Panc1 (cell line): ENCODE data around the gene ARHGEF37. TPM values are rescaled to one million over a fixed set of nuclear protein-coding genes. Genes with fewer than 3 reads are reported as not detected.

Experiments used
- ATAC-seq: fragments of 200-7000 bp; cut with Tn5 transposase; 2 replicates; pipeline ENCODE4 v1.9.1; 2020; ENCODE audit warnings: mild to moderate bottlenecking, moderate library complexity
- BruUV-seq: library from RNA; stranded (reverse); fragments of 400-500 nt; replicated peaks from 2 replicates; lab custom pipeline; 2021; lab: Mats Ljungman, UMichigan
- CTCF ChIA-PET: fragments of 300-600 bp; sonication (Branson Sonifier 250); formaldehyde crosslinking; loops from one replicate; lab custom pipeline; 2022; ENCODE audit warnings: antibody characterized with exemption; lab: Charles Lee
- POLR2A ChIA-PET: fragments of 300-600 bp; sonication (Branson Sonifier 250); formaldehyde crosslinking; loops from one replicate; lab custom pipeline; 2022; ENCODE audit warnings: antibody characterized with exemption; lab: Charles Lee
- DNase-seq: peaks from one replicate; pipeline ENCODE4 v3.0.0-alpha.2; 2010; ENCODE audit warnings: low read depth, low spot score
- H3K27ac ChIP-seq: 2 replicates; pipeline ENCODE4 v1.5.1; 2011; ENCODE audit warnings: mild to moderate bottlenecking, low read length, inconsistent platforms
- H3K27me3 ChIP-seq: fragments of 200-500 bp; sonication (Bioruptor generic); 2 replicates; pipeline ENCODE4 v1.6.0; 2014; ENCODE audit warnings: low read length, inconsistent platforms; ENCODE audit not compliant: control insufficient read depth, insufficient read depth
- H3K36me3 ChIP-seq: fragments of 200-500 bp; sonication (Bioruptor generic); 2 replicates; pipeline ENCODE4 v1.5.1; 2014; ENCODE audit warnings: inconsistent platforms, mild to moderate bottlenecking, low read length, moderate library complexity; ENCODE audit not compliant: control insufficient read depth, insufficient read depth
- H3K4me1 ChIP-seq: 2 replicates; pipeline ENCODE4 v1.5.1; 2011; ENCODE audit warnings: inconsistent platforms, mild to moderate bottlenecking, low read length, moderate library complexity; ENCODE audit not compliant: control insufficient read depth, insufficient read depth
- H3K4me3 ChIP-seq, 2 experiments: 2 replicates each; pipeline ENCODE4 v1.5.1; 2011 to 2012; ENCODE audit warnings: low read depth in 2 of 2, low read length in 2 of 2, mild to moderate bottlenecking in 2 of 2, inconsistent platforms in 1 of 2, moderate library complexity in 1 of 2
- H3K9me3 ChIP-seq: fragments of 200-500 bp; sonication (Bioruptor generic); 2 replicates; pipeline ENCODE4 v1.5.1; 2014; ENCODE audit warnings: low read depth, mild to moderate bottlenecking, inconsistent platforms, low read length, moderate library complexity; ENCODE audit not compliant: control insufficient read depth, insufficient read depth
- CTCF ChIP-seq: fragments of 450-650 bp; IDR thresholded peaks from 2 replicates; pipeline ENCODE4 v1.5.1; 2017; ENCODE audit warnings: mild to moderate bottlenecking
- POLR2AphosphoS5 ChIP-seq: IDR thresholded peaks from 2 replicates; pipeline ENCODE4 v1.6.1; 2012; ENCODE audit warnings: mild to moderate bottlenecking, low read depth, low read length, moderate library complexity
- REST ChIP-seq, 2 experiments: IDR thresholded peaks; 2 replicates each; pipeline ENCODE4 v1.6.1; 2011 to 2012; ENCODE audit warnings: low read depth in 2 of 2, control low read depth in 1 of 2, low read length in 1 of 2, mild to moderate bottlenecking in 1 of 2, moderate library complexity in 1 of 2; ENCODE audit not compliant: insufficient read depth in 1 of 2
- SIN3A ChIP-seq: IDR thresholded peaks from 2 replicates; pipeline ENCODE4 v1.6.1; 2012; ENCODE audit warnings: low read depth, mild to moderate bottlenecking, low read length, moderate library complexity, borderline replicate concordance; ENCODE audit not compliant: insufficient read depth
- TCF7L2 ChIP-seq: IDR thresholded peaks from 2 replicates; pipeline ENCODE4 v1.6.1; 2011; ENCODE audit warnings: mild to moderate bottlenecking, low read depth, low read length, inconsistent platforms
- in situ Hi-C: cut with HindIII; loops from 2 replicates; pipeline ENCODE4 v1.10.0; 2016; ENCODE audit warnings: low sequenced_read_pairs, low pct_unique_long_range_greater_than_20kb
- intact Hi-C: fragments of 100-400 bp; cut with micrococcal nuclease; formaldehyde crosslinking; loops from one replicate; pipeline ENCODE4 v1.10.0; 2022; ENCODE audit not compliant: unreplicated experiment
- total RNA-seq: library from RNA; stranded (reverse); gene quantifications from one replicate; pipeline ENCODE4 v1.2.1, GENCODE V29; 2021; ENCODE audit not compliant: unreplicated experiment

Gene ARHGEF37
- total RNA-seq, 1 experiment from 2014 or later: 3.2 TPM

- ChIA-PET POLR2A (interaction anchor here (0.6 kb wide), 1 partner anchor 1444 kb away, joined by 3 read pairs; no protein-coding TSS in a partner anchor), CTCF (no interaction called here)
- Histone ChIP-seq H3K9me3 (no peaks in the 10 kb centered on the region), H3K27me3 (no peaks in the 10 kb centered on the region), H3K4me1 (no peaks in the 10 kb centered on the region), H3K27ac (no peak overlapping the region), H3K36me3 (no peaks in the 10 kb centered on the region), H3K4me3 (no peak overlapping the region)
- in situ Hi-C loops: no loop called here
- TF ChIP-seq CTCF (no peak), TCF7L2 (no peak), POLR2AphosphoS5 (no peak), SIN3A (no peak), REST (IDR thresholded peaks at IDR 0.05; ENCODE audit: insufficient read depth in 1 of 2, low read depth in 2 of 2, low read length in 1 of 2) (no peak)
- ATAC-seq (no peak), DNase-seq (no peak)
- intact Hi-C loops: no loop called here
- BruUV-seq: no TSS peak
Observed at GRCh38 chr5:149572170-149572569, 9.1 kb upstream of the ARHGEF37 start.

GRCh38 chr5:149572576-149573231 is 8.6 kb upstream of the ARHGEF37 start:
- in situ Hi-C loops: no loop called here
- TF ChIP-seq TCF7L2 (no peak), REST (IDR thresholded peaks at IDR 0.05; ENCODE audit: insufficient read depth in 1 of 2, low read depth in 2 of 2, low read length in 1 of 2) (no peak), SIN3A (no peak), CTCF (no peak), POLR2AphosphoS5 (no peak)
- POLR2A ChIA-PET: no interaction called here
- intact Hi-C loops: no loop called here
- DNase-seq (no peak), ATAC-seq (no peak)
- H3K4me3 ChIP-seq: no peak overlapping the region
- no peaks in the 10 kb centered on the region for H3K36me3 ChIP-seq
- CTCF ChIA-PET: no interaction called here
- no TSS peak for BruUV-seq
- H3K27ac ChIP-seq: no peak overlapping the region
- H3K9me3 ChIP-seq: no peaks in the 10 kb centered on the region
- H3K27me3 ChIP-seq: no peaks in the 10 kb centered on the region
- H3K4me1 ChIP-seq: no peaks in the 10 kb centered on the region
